ENCODE data around the gene PLSCR3. TPM values are rescaled to one million over a fixed set of nuclear protein-coding genes. Genes with fewer than 3 reads are reported as not detected.

PLSCR3 gene
- total RNA-seq, 1 experiment from 2014 or later = 31.5 TPM

DNA sequence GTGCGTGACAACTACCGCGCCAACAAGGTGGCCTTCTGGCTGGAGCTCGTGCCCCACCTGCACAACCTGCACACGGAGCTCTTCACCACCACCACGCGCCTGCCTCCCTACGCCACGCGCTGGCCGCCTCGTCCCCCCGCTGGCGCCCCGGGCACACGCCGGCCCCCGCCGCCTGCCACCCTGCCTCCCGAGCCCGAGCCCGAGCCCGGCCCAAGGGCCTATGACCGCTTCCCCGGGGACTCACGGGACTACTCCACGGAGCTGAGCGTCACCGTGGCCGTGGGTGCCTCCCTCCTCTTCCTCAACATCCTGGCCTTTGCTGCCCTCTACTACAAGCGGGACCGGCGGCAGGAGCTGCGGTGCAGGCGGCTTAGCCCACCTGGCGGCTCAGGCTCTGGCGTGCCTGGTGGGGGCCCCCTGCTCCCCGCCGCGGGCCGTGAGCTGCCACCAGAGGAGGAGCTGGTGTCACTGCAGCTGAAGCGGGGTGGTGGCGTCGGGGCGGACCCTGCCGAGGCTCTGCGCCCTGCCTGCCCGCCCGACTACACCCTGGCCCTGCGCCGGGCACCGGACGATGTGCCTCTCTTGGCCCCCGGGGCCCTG, 22.8 kb upstream of the PLSCR3 start:
- no peak overlapping the region for H3K4me3 Mint-ChIP-seq
- Histone ChIP-seq H3K79me1 (ENCODE audit: insufficient read depth, low read depth, low read length, poor library complexity, severe bottlenecking) (no peaks in the 10 kb centered on the region), H2AK5ac (ENCODE audit: insufficient read length, low read length) (no peak overlapping the region), H4K8ac (replicated peaks; ENCODE audit: insufficient read length, low read depth, low read length) (no peak overlapping the region), H3K9me3 (ENCODE audit: control insufficient read depth, low read depth, low read length) (no peaks in the 10 kb centered on the region), H3K4me2 (ENCODE audit: insufficient read depth, insufficient read length, low read length) (no peak overlapping the region), H3K23ac (ENCODE audit: insufficient read length, low read depth, low read length) (no peak overlapping the region), H3K9ac (ENCODE audit: extremely low read depth, insufficient read length, low read length) (no peak overlapping the region), H2AFZ (ENCODE audit: low read length) (no peak overlapping the region), H3K4me1 (ENCODE audit: insufficient read depth, low read length) (no peaks in the 10 kb centered on the region), H2BK15ac (ENCODE audit: low read depth, low read length) (no peak overlapping the region), H3K27ac (ENCODE audit: insufficient read length, low read depth, low read length) (no peak overlapping the region), H4K5ac (ENCODE audit: insufficient read length, low read depth, low read length) (no peak overlapping the region), H3T11ph (ENCODE audit: low read length) (no peak overlapping the region), H4K20me1 (ENCODE audit: control insufficient read depth, insufficient read depth, insufficient read length) (no peaks in the 10 kb centered on the region), H3K27me3 (ENCODE audit: insufficient read depth, low read length) (no peaks in the 10 kb centered on the region), H3K56ac (ENCODE audit: insufficient read length, low read depth, low read length) (no peak overlapping the region), H2BK12ac (ENCODE audit: insufficient read length, low read depth, low read length) (no peak overlapping the region), H2BK5ac (ENCODE audit: insufficient read length, low read length) (no peak overlapping the region), H3K79me2 (ENCODE audit: insufficient read depth, low read length) (no peaks in the 10 kb centered on the region), H3K23me2 (ENCODE audit: insufficient read length, low read depth, low read length, poor library complexity, severe bottlenecking) (no peaks in the 10 kb centered on the region), H4K91ac (ENCODE audit: insufficient read length, low read depth, low read length) (no peak overlapping the region), H3K4ac (ENCODE audit: low read depth, low read length) (no peak overlapping the region), H2BK120ac (ENCODE audit: low read depth, low read length, poor library complexity, severe bottlenecking) (no peak overlapping the region), H2BK20ac (ENCODE audit: low read depth, low read length, poor library complexity, severe bottlenecking) (no peak overlapping the region), H3K14ac (ENCODE audit: insufficient read depth, low read length) (no peak overlapping the region), H3K18ac (ENCODE audit: insufficient read length, low read depth, low read length) (no peak overlapping the region)
- TF ChIP-seq, protein P1, sequence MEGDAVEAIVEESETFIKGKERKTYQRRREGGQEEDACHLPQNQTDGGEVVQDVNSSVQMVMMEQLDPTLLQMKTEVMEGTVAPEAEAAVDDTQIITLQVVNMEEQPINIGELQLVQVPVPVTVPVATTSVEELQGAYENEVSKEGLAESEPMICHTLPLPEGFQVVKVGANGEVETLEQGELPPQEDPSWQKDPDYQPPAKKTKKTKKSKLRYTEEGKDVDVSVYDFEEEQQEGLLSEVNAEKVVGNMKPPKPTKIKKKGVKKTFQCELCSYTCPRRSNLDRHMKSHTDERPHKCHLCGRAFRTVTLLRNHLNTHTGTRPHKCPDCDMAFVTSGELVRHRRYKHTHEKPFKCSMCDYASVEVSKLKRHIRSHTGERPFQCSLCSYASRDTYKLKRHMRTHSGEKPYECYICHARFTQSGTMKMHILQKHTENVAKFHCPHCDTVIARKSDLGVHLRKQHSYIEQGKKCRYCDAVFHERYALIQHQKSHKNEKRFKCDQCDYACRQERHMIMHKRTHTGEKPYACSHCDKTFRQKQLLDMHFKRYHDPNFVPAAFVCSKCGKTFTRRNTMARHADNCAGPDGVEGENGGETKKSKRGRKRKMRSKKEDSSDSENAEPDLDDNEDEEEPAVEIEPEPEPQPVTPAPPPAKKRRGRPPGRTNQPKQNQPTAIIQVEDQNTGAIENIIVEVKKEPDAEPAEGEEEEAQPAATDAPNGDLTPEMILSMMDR (conservative IDR thresholded peaks at IDR 0.05) = no peak
- H3K4me1 Mint-ChIP-seq = peaks cover 9 to 36% of the 10 kb centered on the region in 2 experiments
- no peak overlapping the region for H3K27ac Mint-ChIP-seq
- DNase-seq = no peak
- H3K36me3 Mint-ChIP-seq (ENCODE audit: insufficient read depth in 1 of 3, low read depth in 3 of 3) = peaks cover 8 to 39% (median 30%) of the 10 kb centered on the region in 3 experiments; a peak in 6 of 7 replicates
- H3K27me3 Mint-ChIP-seq (ENCODE audit: low read depth) = no peaks in the 10 kb centered on the region
- no peaks in the 10 kb centered on the region for H3K9me3 Mint-ChIP-seq
- WGBS (ENCODE audit: extremely low coverage, insufficient read length, low lambda C conversion rate) = no CpG with 5 or more reads among the region's 54 CpGs

Data from H9 (cell line).